Measurements from ENCODE around the gene STK32B. TPM values are rescaled to one million over a fixed set of nuclear protein-coding genes. Genes with fewer than 3 reads are reported as not detected.

Gene STK32B
- total and polyA plus RNA-seq, 8 donors, result 0.55 to 6.6 (median 1.6) TPM

- intact Hi-C loops (cut with DNase I), result no loop called here
- H3K4me3 ChIP-seq, result no peak overlapping the region
- H3K27me3 ChIP-seq, result peaks cover 0 to 5% (median 2%) of the 10 kb centered on the region in 4 donors
- no peaks in the 10 kb centered on the region for H3K4me1 ChIP-seq
- FAIRE-seq (no peak), ATAC-seq (no peak), DNase-seq (no peak)
- H3K9me3 ChIP-seq, result no peaks in the 10 kb centered on the region
- WGBS, 2 donors, result 14 to 18% methylated on average over 2 of the region's 2 CpGs
- TF ChIP-seq, protein P1, sequence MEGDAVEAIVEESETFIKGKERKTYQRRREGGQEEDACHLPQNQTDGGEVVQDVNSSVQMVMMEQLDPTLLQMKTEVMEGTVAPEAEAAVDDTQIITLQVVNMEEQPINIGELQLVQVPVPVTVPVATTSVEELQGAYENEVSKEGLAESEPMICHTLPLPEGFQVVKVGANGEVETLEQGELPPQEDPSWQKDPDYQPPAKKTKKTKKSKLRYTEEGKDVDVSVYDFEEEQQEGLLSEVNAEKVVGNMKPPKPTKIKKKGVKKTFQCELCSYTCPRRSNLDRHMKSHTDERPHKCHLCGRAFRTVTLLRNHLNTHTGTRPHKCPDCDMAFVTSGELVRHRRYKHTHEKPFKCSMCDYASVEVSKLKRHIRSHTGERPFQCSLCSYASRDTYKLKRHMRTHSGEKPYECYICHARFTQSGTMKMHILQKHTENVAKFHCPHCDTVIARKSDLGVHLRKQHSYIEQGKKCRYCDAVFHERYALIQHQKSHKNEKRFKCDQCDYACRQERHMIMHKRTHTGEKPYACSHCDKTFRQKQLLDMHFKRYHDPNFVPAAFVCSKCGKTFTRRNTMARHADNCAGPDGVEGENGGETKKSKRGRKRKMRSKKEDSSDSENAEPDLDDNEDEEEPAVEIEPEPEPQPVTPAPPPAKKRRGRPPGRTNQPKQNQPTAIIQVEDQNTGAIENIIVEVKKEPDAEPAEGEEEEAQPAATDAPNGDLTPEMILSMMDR (IDR thresholded peaks at IDR 0.05), result no peak
- H3K27ac ChIP-seq, result no peak overlapping the region
- no peaks in the 10 kb centered on the region for H3K36me3 ChIP-seq
These were observed 33.2 kb upstream of the STK32B start for GRCh38 chr4:5018096-5018495.

GRCh38 chr4:5018603-5019002, 32.7 kb upstream of the STK32B start:
- H3K27me3 ChIP-seq, result peaks cover 0 to 5% (median 2%) of the 10 kb centered on the region in 4 donors
- H3K4me3 ChIP-seq, result no peak overlapping the region
- intact Hi-C loops (cut with DNase I), result no loop called here
- H3K36me3 ChIP-seq, result no peaks in the 10 kb centered on the region
- no peaks in the 10 kb centered on the region for H3K4me1 ChIP-seq
- no peaks in the 10 kb centered on the region for H3K9me3 ChIP-seq
- WGBS, 2 donors, result 33 to 40% methylated on average over 6 of the region's 6 CpGs
- FAIRE-seq, result no peak
- DNase-seq, result no peak
- TF ChIP-seq, protein P1 (IDR thresholded peaks at IDR 0.05), result no peak
- no peak overlapping the region for H3K27ac ChIP-seq
- ATAC-seq, result no peak

GRCh38 chr4:5019274-5019673, 32.0 kb upstream of the STK32B start, which contains the start of gene CYTL1:
CYTL1 (minus strand) TSS chr4:5019458; CDS start chr4:5019445, 13 bp downstream.
- intact Hi-C loops (cut with DNase I), result no loop called here
- ATAC-seq (no peak), FAIRE-seq (no peak), DNase-seq (peak in 1 of 6 donors; percentile 25)
- Histone ChIP-seq H3K9me3 (no peaks in the 10 kb centered on the region), H3K36me3 (no peaks in the 10 kb centered on the region), H3K4me3 (no peak within 1 kb of the TSS), H3K27ac (no peak within 1 kb of the TSS), H3K4me1 (no peaks in the 10 kb centered on the region), H3K27me3 (peaks cover 0 to 5% (median 2%) of the 10 kb centered on the region in 4 donors)
- TF ChIP-seq, protein P1 (IDR thresholded peaks at IDR 0.05), result no peak
- 5 to 10% methylated on average over 26 to 28 of the region's 28 CpGs for WGBS, 2 donors

- 49 to 64% methylated on average over 12 of the region's 12 CpGs for WGBS, 2 donors
- ATAC-seq, result no peak
- Histone ChIP-seq H3K27me3 (peaks cover 0 to 5% (median 2%) of the 10 kb centered on the region in 4 donors), H3K27ac (no peak overlapping the region), H3K36me3 (no peaks in the 10 kb centered on the region), H3K4me1 (no peaks in the 10 kb centered on the region), H3K4me3 (no peak overlapping the region), H3K9me3 (no peaks in the 10 kb centered on the region)
- no peak for FAIRE-seq
- no peak for DNase-seq
- TF ChIP-seq, protein P1 (IDR thresholded peaks at IDR 0.05), result no peak
- intact Hi-C loops (cut with DNase I), result no loop called here
These were observed 31.5 kb upstream of the STK32B start for GRCh38 chr4:5019796-5020195.

DNA sequence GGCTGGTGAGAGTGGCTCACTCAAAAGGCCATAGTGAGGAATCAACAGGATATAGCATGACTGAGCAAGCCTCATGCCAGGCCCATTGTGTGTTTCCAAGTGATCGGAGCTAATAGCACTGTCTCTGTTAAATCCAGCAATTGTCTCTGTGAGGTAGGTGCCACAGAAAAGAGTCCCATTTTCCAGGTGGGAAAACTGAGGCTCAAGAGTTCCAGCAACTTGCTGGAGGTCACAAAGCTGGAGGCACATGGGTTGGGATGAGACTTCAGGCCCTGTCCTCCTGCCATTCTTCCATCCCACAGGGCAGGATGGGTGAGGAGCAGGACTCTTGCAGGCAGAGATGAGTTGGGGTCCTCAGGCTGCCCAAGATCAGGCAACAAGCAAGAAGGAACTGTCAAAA, 30.9 kb upstream of the STK32B start:
- Histone ChIP-seq H3K4me1 (no peaks in the 10 kb centered on the region), H3K9me3 (no peaks in the 10 kb centered on the region), H3K36me3 (no peaks in the 10 kb centered on the region), H3K4me3 (no peak overlapping the region), H3K27me3 (peaks cover 0 to 5% (median 2%) of the 10 kb centered on the region in 4 donors), H3K27ac (no peak overlapping the region)
- TF ChIP-seq, protein P1 (IDR thresholded peaks at IDR 0.05), result no peak
- DNase-seq (no peak), FAIRE-seq (no peak), ATAC-seq (no peak)
- intact Hi-C loops (cut with DNase I), result no loop called here
- 61 to 86% methylated on average over 1 of the region's 1 CpG for WGBS, 2 donors
